Lower leg skin (tissue), 4 donors: Measurements from ENCODE around the gene PLEKHG2. TPM values are rescaled to one million over a fixed set of nuclear protein-coding genes. Genes with fewer than 3 reads are reported as not detected.
A peak's percentile ranks its signal among the peaks of the same experiment; 100 is the strongest.
"Not testable (repeated sequence)": the region's sequence is repeated elsewhere in the genome, so short reads cannot be mapped to it uniquely, and the experiment has no call there.

Source experiments
- DNase-seq, 2 donors: peaks; one replicate each; pipeline ENCODE4 v3.0.0-alpha.2; 2019; ENCODE audit warnings: low spot score in 2 of 2
- H3K4me3 ChIP-seq: fragments of 200-600 bp; sonication (generic); 2 replicates; pipeline ENCODE4 v1.5.1; 2017; ENCODE audit warnings: mild to moderate bottlenecking, low read depth; ENCODE audit not compliant: poor library complexity, severe bottlenecking
- POLR2A ChIP-seq, 2 donors: fragments of 450-650 bp; IDR thresholded peaks; one replicate each; pipeline ENCODE4 v1.6.1; 2016 to 2017; ENCODE audit warnings: antibody characterized with exemption in 2 of 2, mild to moderate bottlenecking in 1 of 2, moderate library complexity in 1 of 2
- WGBS, 2 donors: methylation state at CpG; one replicate each; pipeline ENCODE4 v1.1.5; 2018; 5-methylcytosine and 5-hydroxymethylcytosine counted together
- intact Hi-C: fragments of 100-400 bp; cut with DNase I; formaldehyde crosslinking; loops from one replicate; pipeline ENCODE4 v1.15.0; 2023; ENCODE audit warnings: low total_unique reads
- total RNA-seq, 4 donors: library from RNA; depleted of rRNA; stranded (reverse); fragments of >200 nt; gene quantifications; one replicate each; pipeline ENCODE4 v1.1.0, GENCODE V29; 2016
- TF ChIP-seq, protein P1 (sequence below), 3 donors: fragments of 450-650 bp; IDR thresholded peaks; one replicate each; pipeline ENCODE4 v1.5.1; 2016; ENCODE audit warnings: antibody characterized with exemption in 3 of 3, mild to moderate bottlenecking in 3 of 3, moderate library complexity in 2 of 3

PLEKHG2 gene
- total RNA-seq, 4 donors from 2014 or later, result 3.0 to 6.4 (median 4.3) TPM

DNA sequence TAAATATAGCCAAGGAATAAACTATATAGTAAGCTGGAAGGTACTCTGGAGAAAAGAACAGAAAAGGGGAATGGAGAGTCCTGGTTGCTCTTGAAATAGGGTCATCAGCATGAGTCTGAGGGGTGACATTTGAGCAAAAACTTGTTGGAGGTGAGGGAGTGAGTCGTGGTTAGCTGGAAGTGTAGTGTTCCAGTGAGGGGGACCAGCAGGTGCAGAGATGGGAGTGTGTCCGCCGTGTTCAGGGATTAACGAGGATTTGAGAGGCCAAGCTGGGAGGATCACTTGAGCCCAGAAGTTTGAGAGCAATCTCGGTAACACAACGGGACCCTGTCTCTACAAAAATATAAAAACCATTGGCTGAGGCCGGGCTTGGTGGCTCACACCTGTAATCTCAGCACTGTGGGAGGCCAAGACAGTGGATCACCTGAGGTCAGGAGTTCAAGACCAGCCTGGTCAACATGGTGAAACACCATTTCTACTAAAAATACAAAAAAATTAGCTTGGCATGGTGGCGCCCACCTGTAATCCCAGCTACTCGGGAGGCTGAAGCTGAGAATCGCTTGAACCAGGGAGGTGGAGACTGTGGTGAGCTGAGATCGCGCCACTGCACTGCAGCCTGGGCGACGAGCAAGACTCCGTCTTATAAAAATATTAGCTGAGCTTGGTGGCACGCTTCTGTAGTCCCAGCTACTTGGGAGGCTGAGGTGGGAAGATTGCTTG, 34.1 kb downstream of the PLEKHG2 start:
- H3K4me3 ChIP-seq, result peak overlapping the region; percentile 96
- DNase-seq, result no peak
- TF ChIP-seq, protein P1, sequence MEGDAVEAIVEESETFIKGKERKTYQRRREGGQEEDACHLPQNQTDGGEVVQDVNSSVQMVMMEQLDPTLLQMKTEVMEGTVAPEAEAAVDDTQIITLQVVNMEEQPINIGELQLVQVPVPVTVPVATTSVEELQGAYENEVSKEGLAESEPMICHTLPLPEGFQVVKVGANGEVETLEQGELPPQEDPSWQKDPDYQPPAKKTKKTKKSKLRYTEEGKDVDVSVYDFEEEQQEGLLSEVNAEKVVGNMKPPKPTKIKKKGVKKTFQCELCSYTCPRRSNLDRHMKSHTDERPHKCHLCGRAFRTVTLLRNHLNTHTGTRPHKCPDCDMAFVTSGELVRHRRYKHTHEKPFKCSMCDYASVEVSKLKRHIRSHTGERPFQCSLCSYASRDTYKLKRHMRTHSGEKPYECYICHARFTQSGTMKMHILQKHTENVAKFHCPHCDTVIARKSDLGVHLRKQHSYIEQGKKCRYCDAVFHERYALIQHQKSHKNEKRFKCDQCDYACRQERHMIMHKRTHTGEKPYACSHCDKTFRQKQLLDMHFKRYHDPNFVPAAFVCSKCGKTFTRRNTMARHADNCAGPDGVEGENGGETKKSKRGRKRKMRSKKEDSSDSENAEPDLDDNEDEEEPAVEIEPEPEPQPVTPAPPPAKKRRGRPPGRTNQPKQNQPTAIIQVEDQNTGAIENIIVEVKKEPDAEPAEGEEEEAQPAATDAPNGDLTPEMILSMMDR (IDR thresholded peaks at IDR 0.05), result no peak
- no peak for TF ChIP-seq POLR2A (IDR thresholded peaks at IDR 0.05)
- 83 to 85% methylated on average over 16 of the region's 16 CpGs for WGBS, 2 donors
- intact Hi-C loops, result loop anchor here (10.0 kb wide), 1 partner anchor 88 kb away; the partner anchor contains the start of gene EID2B

DNA sequence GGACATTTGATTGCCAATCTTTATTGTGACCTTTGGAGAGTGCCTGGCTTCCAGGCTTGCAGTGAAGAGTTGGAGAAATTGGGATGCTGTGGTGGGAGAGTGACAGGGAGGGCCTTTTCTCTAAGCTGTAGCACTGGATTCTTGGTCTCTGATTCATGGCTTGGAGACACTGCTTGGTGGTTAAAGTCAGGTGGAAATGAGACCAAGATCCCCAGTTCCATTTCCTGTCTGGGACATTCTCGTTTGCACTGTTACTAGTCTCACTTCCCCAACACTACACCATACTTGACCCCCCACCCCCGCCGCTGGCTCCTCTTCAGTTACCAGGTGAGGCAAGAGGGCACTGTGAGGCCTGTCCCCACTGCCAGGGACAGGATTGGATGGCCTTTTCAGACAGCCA, 35.8 kb downstream of the PLEKHG2 start:
- no peak for DNase-seq
- no peak overlapping the region for H3K4me3 ChIP-seq
- intact Hi-C loops, result loop anchor here (10.0 kb wide), 1 partner anchor 87 kb away; the partner anchor contains the start of gene EID2B

DNA sequence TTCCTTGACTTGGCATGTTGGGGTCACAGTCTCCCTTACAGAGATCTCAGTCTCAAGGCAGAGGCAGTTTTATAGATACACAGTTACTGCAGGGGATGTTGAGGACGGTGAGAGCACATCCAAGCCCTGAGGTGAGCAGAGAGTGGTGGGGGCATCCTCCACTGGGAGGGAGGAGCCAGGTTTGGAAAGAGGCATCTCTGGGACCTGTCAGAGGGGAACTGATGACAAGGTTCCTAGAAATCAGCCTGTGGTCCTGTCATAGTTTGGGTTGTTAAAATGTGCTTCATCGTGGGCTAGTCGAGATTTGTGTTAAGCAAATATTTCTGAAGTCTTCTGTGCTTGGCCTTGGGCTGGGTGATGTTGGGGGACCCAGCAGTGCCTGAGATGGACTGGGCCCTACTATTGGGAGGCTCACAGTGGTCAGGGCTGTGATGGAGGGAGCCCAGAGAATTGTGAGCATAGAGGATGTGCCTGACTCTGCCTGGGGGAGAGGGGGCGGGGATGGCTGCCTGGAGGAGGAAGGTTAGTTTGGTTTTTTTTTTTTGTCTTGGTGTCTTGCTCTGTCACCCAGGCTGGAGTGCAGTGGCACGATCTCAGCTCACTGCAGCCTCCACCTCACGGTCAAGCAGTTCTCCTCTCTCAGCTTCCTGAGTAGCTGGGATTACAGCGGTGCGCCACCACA, 36.8 kb downstream of the PLEKHG2 start:
- TF ChIP-seq POLR2A (IDR thresholded peaks at IDR 0.05), result no peak
- TF ChIP-seq, protein P1 (IDR thresholded peaks at IDR 0.05), result no peak
- H3K4me3 ChIP-seq, result no peak overlapping the region
- no peak for DNase-seq
- WGBS, 2 donors, result 75 to 79% methylated on average over 8 of the region's 8 CpGs
- intact Hi-C loops, result loop anchor here (10.0 kb wide), 1 partner anchor 86 kb away; the partner anchor contains the start of gene EID2B

More for the DNA sequence above, 35.8 kb downstream of the PLEKHG2 start:
- no peak for TF ChIP-seq POLR2A (IDR thresholded peaks at IDR 0.05)
- TF ChIP-seq, protein P1 (IDR thresholded peaks at IDR 0.05), result no peak
- 68 to 70% methylated on average over 3 of the region's 3 CpGs for WGBS, 2 donors

DNA sequence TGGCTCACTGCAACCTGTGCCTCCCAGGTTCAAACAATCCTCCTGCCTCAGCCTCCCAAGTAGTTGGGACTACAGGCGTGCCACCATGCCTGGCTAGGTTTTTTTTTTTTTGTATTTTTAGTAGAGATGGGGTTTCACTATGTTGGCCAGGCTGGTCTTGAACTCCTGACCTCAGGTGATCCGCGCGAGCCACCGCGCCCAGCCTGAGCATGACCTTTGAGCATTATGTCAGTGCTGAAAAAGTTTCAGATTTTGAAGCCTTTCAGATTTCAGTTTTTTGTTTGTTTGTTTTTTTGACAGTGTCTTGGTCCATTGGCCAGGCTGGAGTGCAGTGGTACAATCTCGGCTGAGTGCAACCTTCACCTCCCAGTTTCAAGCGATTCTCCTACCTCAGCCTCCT, 38.8 kb downstream of the PLEKHG2 start:
- H3K4me3 ChIP-seq, DNase-seq, intact Hi-C loops: not testable (repeated sequence)
- WGBS, 2 donors, result 95 to 97% methylated on average over 8 of the region's 8 CpGs

DNA sequence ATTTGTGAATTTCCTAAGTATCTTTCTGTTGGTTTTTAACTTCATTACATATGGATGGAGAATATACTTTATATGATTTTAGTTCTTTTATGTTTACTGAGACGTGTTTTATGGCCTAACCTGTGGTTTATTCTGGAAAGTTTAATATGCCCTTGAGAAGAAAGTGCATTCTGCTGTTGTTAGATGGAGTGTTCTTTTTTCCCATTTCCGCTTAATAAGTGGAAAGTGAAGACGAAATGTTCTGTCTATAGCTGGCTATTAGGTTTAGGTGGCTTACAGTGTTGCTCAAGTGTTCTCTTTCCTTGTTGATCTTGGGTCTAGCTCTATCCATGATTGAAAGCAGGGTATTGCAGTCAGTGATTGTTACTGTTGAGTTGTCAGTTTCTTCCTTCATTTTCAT, 50.9 kb downstream of the PLEKHG2 start:
- no peak overlapping the region for H3K4me3 ChIP-seq
- WGBS, 2 donors, result 71 to 94% methylated on average over 3 of the region's 3 CpGs
- intact Hi-C loops, result no loop called here
- TF ChIP-seq, protein P1 (IDR thresholded peaks at IDR 0.05), result no peak
- TF ChIP-seq POLR2A (IDR thresholded peaks at IDR 0.05), result no peak
- no peak for DNase-seq

DNA sequence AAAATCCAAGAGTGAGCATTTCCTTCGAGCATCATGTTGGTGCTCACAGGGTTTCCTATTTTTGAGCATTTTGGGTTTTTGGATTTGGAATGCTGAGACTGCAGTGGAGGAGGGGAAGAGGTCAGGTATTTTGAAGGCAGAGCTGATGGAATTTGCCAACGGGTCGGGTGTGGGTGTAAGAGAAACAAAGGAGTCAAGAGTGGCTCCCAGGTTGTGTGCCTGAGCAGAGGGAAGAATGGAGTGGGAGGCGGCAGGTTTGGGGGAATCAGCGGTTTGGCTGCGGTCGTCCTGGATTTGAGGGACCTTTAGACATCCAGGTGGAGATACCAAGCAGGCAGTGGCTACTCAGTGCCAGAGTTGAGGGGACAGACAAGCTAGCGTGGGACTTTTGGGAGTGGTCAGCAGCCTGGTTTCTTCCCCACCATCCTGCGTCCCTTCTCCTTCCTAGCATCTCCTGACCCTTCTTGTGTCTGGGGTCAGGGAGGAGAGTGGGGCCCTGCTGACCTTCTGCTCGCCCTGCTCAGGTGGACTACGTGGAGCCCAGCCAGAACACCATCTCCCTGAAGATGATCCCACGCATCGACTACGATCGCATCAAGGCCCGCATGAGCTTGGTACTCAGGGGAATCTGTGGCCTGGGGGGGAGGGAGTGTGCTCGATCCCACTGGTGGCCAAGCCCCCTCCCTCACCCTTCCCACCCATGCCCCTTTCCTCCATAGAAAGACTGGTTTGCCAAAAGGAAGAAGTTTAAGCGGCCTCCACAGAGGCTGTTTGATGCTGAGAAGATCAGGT, 53.7 kb downstream of the PLEKHG2 start:
- DNase-seq, result no peak
- H3K4me3 ChIP-seq, result no peak overlapping the region
- WGBS, 2 donors, result 92 to 93% methylated on average over 18 of the region's 18 CpGs
- intact Hi-C loops, result no loop called here
- TF ChIP-seq, protein P1 (IDR thresholded peaks at IDR 0.05), result no peak
- TF ChIP-seq POLR2A (IDR thresholded peaks at IDR 0.05), result no peak
